LoVo (cell line): ENCODE results near the gene SF3A1.
"Not testable (repeated sequence)": the region's sequence is repeated elsewhere in the genome, so short reads cannot be mapped to it uniquely, and the experiment has no call there.

Experiments
- DNase-seq: peaks from one replicate; pipeline ENCODE4 v3.0.0-alpha.2; 2016; ENCODE audit warnings: low spot score

Gene SF3A1

GRCh38 chr22:30356449-30357235, at the start of gene SF3A1, which contains the start of gene CCDC157:
TSS of gene SF3A1 (minus strand) at chr22:30356894. CDS start at chr22:30356792, 102 bp downstream.
TSS of gene CCDC157 (plus strand) at chr22:30357007. CDS start at chr22:30366001, 8,994 bp downstream.
- peak; percentile 88 for DNase-seq

GRCh38 chr22:30406400-30406799, 49.7 kb upstream of the SF3A1 start:
- DNase-seq, result no peak

GRCh38 chr22:30405731-30406130, 49.0 kb upstream of the SF3A1 start:
- DNase-seq, result no peak

- DNase-seq, result no peak
Measured at GRCh38 chr22:30404307-30404706, 47.6 kb upstream of the SF3A1 start.

GRCh38 chr22:30402766-30403104, 46.0 kb upstream of the SF3A1 start:
- not testable (repeated sequence) for DNase-seq

GRCh38 chr22:30402028-30402765, 45.5 kb upstream of the SF3A1 start:
- DNase-seq, result no peak

- DNase-seq, result not testable (repeated sequence)
Measured at GRCh38 chr22:30401024-30401423, 44.3 kb upstream of the SF3A1 start.

- DNase-seq, result no peak
Measured at GRCh38 chr22:30400159-30400558, 43.5 kb upstream of the SF3A1 start.

- DNase-seq, result no peak
Measured at GRCh38 chr22:30399718-30400117, 43.0 kb upstream of the SF3A1 start.

- DNase-seq, result no peak
Measured at GRCh38 chr22:30398685-30399680, 42.3 kb upstream of the SF3A1 start.

- no peak for DNase-seq
Measured at GRCh38 chr22:30397656-30398635, 41.3 kb upstream of the SF3A1 start.

- DNase-seq, result peak; percentile 68
Measured at GRCh38 chr22:30396871-30397655, 40.4 kb upstream of the SF3A1 start, which contains the start of gene SEC14L2. TSS of gene SEC14L2 (plus strand) at chr22:30397018. CDS start at chr22:30397117, 99 bp downstream.

- DNase-seq, result no peak
Measured at GRCh38 chr22:30393885-30394284, 37.2 kb upstream of the SF3A1 start.

- DNase-seq, result no peak
Measured at GRCh38 chr22:30393322-30393680, 36.6 kb upstream of the SF3A1 start.

GRCh38 chr22:30392661-30393321, 36.1 kb upstream of the SF3A1 start:
- DNase-seq, result no peak

- DNase-seq, result peak; percentile 75
Measured at GRCh38 chr22:30390974-30391691, 34.4 kb upstream of the SF3A1 start.

- DNase-seq, result peak; percentile 86
Measured at GRCh38 chr22:30386960-30387827, 30.5 kb upstream of the SF3A1 start, which contains the start of gene RNF215. TSS of gene RNF215 (minus strand) at chr22:30387411. CDS start at chr22:30387313, 98 bp downstream.

- DNase-seq, result no peak
Measured at GRCh38 chr22:30386608-30386959, 29.9 kb upstream of the SF3A1 start.
